Tibial nerve (tissue), 4 donors: ENCODE data around the gene ASTL. TPM values are rescaled to one million over a fixed set of nuclear protein-coding genes. Genes with fewer than 3 reads are reported as not detected.

ENCODE experiments used
- DNase-seq, 2 donors: peaks; one replicate each; pipeline ENCODE4 v3.0.0-alpha.2; 2019; ENCODE audit warnings: low spot score in 2 of 2
- H3K27ac ChIP-seq, 4 donors: fragments of 200-600 bp; sonication (generic) in 3 of 4; one replicate each; pipeline ENCODE4 v1.5.1; 2017 to 2019; ENCODE audit warnings: mild to moderate bottlenecking in 1 of 4
- H3K27me3 ChIP-seq, 2 donors: fragments of 200-600 bp; sonication (generic) in 1 of 2; one replicate each; pipeline versions ENCODE4 v1.5.1 to v1.6.0; 2017 to 2019
- H3K36me3 ChIP-seq, 3 donors: fragments of 200-600 bp; sonication (generic); one replicate each; pipeline ENCODE4 v1.5.1; 2018 to 2019
- H3K4me1 ChIP-seq, 4 donors: fragments of 200-600 bp; sonication (generic) in 3 of 4; one replicate each; pipeline ENCODE4 v1.5.1; 2017 to 2019
- H3K4me3 ChIP-seq, 4 donors: fragments of 200-600 bp; sonication (generic) in 3 of 4; one replicate each; pipeline ENCODE4 v1.5.1; 2017 to 2019; ENCODE audit warnings: mild to moderate bottlenecking in 1 of 4, moderate library complexity in 1 of 4
- H3K9me3 ChIP-seq, 4 donors: fragments of 200-600 bp; sonication (generic) in 3 of 4; one replicate each; pipeline ENCODE4 v1.5.1; 2017 to 2019
- CTCF ChIP-seq, 5 experiments: fragments of 200-600 bp in 3 of 5; fragments of 450-650 bp in 2 of 5; sonication (generic) in 3 of 5; IDR thresholded peaks; one replicate each; pipeline ENCODE4 v1.5.1; 2016 to 2019; ENCODE audit warnings: antibody characterized with exemption in 5 of 5, mild to moderate bottlenecking in 3 of 5, moderate library complexity in 2 of 5
- EP300 ChIP-seq, 2 donors: sonication (generic); formaldehyde crosslinking; IDR thresholded peaks; one replicate each; pipeline ENCODE4 v1.6.1; 2017; ENCODE audit warnings: antibody characterized with exemption in 2 of 2, mild to moderate bottlenecking in 1 of 2
- POLR2A ChIP-seq, 2 donors: fragments of 450-650 bp; IDR thresholded peaks; one replicate each; pipeline ENCODE4 v1.6.1; 2017; ENCODE audit warnings: antibody characterized with exemption in 2 of 2, mild to moderate bottlenecking in 2 of 2, moderate library complexity in 2 of 2
- WGBS, 2 donors: methylation state at CpG; one replicate each; pipeline ENCODE4 v1.1.5; 2018; 5-methylcytosine and 5-hydroxymethylcytosine counted together
- total RNA-seq, 4 donors: library from RNA; depleted of rRNA; stranded (reverse); fragments of >200 nt; gene quantifications; one replicate each; pipeline ENCODE4 v1.1.0, GENCODE V29; 2016

The ASTL gene
- total RNA-seq, 4 donors from 2014 or later: 0.60 TPM; not detected in 3

DNA sequence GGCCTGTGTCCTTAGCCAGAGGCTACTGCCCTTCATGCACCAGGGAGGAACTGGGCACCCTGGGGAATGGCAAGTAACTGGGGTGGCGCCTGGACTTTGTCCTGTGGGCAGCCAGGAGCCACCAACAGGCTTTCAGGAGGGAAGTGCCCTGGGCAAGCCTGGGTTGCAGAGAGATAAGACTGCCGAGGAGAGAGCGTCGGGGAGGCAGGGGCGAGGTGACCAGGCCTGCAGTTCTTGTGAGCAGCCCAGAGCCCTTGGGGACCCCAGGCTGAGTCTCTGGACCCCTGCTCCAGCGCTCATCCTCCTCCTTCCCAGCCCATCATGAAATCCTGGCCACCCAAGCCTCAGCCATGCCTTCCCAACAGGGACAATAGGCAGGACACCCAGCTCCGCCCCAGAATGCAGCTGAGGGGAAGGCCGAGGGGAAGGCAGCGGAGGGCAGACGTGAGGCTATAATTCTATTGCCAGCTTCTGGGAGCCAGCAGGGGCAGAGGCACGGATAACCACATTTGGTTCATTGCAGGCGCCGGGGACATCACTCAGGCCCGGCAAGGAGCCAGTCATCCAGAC, 47.1 kb downstream of the ASTL start:
- peak in 1 of 2 donors; percentile 3 for DNase-seq
- WGBS, 2 donors: 79 to 83% methylated on average over 13 to 14 of the region's 14 CpGs

DNA sequence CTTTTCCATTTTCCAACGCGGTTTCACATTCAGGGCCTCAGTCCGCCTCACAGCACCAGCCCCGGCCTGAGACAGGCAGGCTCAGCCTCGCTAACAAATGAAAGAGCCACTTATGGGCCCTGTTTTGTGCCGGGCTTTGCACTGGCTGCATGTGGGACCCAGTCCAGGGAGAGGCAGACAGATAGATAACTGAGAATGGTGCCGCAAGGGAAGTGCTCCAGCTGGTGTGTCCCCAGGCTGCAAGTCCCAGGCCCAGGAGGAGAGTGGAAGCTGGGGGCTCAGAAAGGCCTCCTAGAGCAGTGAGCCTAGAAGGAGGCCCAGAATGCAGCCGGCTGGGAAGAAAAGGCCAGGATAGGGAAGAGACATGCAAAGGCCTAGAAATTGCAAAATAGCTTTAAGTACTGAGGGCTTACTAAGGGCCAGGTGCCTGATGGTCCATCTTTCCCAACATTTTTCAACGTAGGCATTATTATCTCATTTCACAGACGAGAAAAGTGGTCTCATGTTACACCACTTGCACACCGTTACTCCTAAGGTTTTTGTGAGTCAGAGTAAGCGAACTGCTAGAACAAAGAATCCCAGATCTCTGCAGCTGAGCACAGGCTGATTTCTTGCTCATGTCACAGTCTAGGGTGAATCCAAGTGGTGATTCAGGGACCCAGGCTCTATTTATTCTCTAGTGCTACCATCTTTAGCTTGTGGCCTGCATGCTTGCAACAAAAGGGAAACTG, 47.9 kb downstream of the ASTL start:
- H3K27me3 ChIP-seq: no peaks in the 10 kb centered on the region
- no peaks in the 10 kb centered on the region for H3K9me3 ChIP-seq
- no peak for TF ChIP-seq POLR2A (IDR thresholded peaks at IDR 0.05)
- no peak for TF ChIP-seq CTCF (IDR thresholded peaks at IDR 0.05)
- TF ChIP-seq EP300 (IDR thresholded peaks at IDR 0.05): no peak
- no peaks in the 10 kb centered on the region for H3K4me1 ChIP-seq
- peak in 1 of 2 donors; percentile 0 for DNase-seq
- no peaks in the 10 kb centered on the region for H3K36me3 ChIP-seq
- H3K27ac ChIP-seq: no peak overlapping the region
- 80 to 83% methylated on average over 12 of the region's 12 CpGs for WGBS, 2 donors
- no peak overlapping the region for H3K4me3 ChIP-seq

More for the DNA sequence above, 47.1 kb downstream of the ASTL start:
- Histone ChIP-seq H3K4me1 (no peaks in the 10 kb centered on the region), H3K27me3 (no peaks in the 10 kb centered on the region), H3K36me3 (no peaks in the 10 kb centered on the region), H3K4me3 (no peak overlapping the region), H3K27ac (no peak overlapping the region), H3K9me3 (no peaks in the 10 kb centered on the region)
- no peak for TF ChIP-seq POLR2A (IDR thresholded peaks at IDR 0.05)
- no peak for TF ChIP-seq EP300 (IDR thresholded peaks at IDR 0.05)
- TF ChIP-seq CTCF (IDR thresholded peaks at IDR 0.05): no peak

DNA sequence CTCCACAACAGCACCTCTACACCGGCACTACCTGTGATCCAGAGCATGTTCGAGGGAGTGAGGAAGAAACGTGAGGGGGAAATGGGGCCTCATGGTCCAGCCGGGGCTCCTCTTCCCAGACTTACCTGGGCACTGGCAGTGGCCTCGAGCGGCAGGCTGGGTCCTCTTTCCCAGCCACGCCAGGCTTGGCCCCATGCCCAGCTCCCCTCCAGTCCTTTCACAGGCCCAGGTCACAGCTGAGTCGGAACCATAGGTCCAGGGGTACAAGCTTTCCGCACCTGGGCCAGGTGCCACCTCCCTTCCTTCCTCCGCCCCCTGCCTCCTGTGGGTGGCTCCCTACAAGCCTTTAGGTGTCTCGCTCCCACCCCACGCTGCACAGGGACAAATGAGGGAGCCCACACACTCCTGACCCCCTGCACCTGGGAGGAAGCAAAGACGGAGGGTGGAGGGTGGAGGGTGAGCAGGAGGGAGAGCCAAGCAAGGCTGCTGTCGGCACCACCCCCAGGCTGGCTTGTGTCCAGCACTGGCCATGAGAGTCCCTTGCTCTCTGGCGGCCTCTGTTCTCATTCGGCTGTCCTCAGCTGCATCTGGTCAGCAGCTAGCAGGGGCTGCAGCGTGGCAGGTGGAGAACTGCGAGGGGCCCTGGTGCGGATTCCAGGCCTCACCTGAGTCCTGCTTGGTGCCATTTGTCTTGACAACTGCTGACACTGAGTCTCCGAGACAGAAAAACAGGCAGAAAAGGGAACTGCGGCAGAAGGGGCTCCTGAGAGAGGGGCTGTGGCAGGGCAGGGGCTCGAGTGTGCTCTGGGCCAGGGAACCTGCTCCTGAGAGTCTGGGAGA, 48.7 kb downstream of the ASTL start:
- no peak overlapping the region for H3K4me3 ChIP-seq
- 69 to 73% methylated on average over 21 to 22 of the region's 22 CpGs for WGBS, 2 donors
- H3K4me1 ChIP-seq: no peaks in the 10 kb centered on the region
- peak in 1 of 2 donors; percentile 3 for DNase-seq
- no peaks in the 10 kb centered on the region for H3K36me3 ChIP-seq
- no peak overlapping the region for H3K27ac ChIP-seq
- H3K27me3 ChIP-seq: no peaks in the 10 kb centered on the region
- TF ChIP-seq EP300 (IDR thresholded peaks at IDR 0.05): no peak
- TF ChIP-seq POLR2A (IDR thresholded peaks at IDR 0.05): no peak
- no peak for TF ChIP-seq CTCF (IDR thresholded peaks at IDR 0.05)
- H3K9me3 ChIP-seq: no peaks in the 10 kb centered on the region

- Histone ChIP-seq H3K27me3 (no peaks in the 10 kb centered on the region), H3K4me3 (no peak overlapping the region), H3K27ac (no peak overlapping the region), H3K36me3 (no peaks in the 10 kb centered on the region), H3K4me1 (peaks cover 0 to 4% (median 0%) of the 10 kb centered on the region in 4 donors), H3K9me3 (no peaks in the 10 kb centered on the region)
- 76% methylated on average over 16 to 19 of the region's 19 CpGs for WGBS, 2 donors
- DNase-seq: peak in 1 of 2 donors; percentile 1
- no peak for TF ChIP-seq EP300 (IDR thresholded peaks at IDR 0.05)
- no peak for TF ChIP-seq POLR2A (IDR thresholded peaks at IDR 0.05)
- no peak for TF ChIP-seq CTCF (IDR thresholded peaks at IDR 0.05)
Observed at GRCh38 chr2:96088340-96089335, 49.7 kb downstream of the ASTL start.
